BE2C (cell line): ENCODE data around the gene RNF151.

Experiments
- DNase-seq: peaks from one replicate; pipeline ENCODE4 v3.0.0-alpha.2; 2020
- H3K27me3 ChIP-seq: fragments of 250-450 bp; sonication (Bioruptor Pico); 2 replicates; pipeline ENCODE4 v1.5.1; 2020; ENCODE audit warnings: mild to moderate bottlenecking
- H3K36me3 ChIP-seq: fragments of 250-450 bp; sonication (Bioruptor Pico); 2 replicates; pipeline ENCODE4 v1.5.1; 2020; ENCODE audit warnings: mild to moderate bottlenecking
- H3K4me1 ChIP-seq: fragments of 250-450 bp; sonication (Bioruptor Pico); 2 replicates; pipeline ENCODE4 v1.5.1; 2020
- H3K4me3 ChIP-seq: 2 replicates; pipeline ENCODE4 v1.5.1; 2011; ENCODE audit warnings: low read depth, low read length
- H3K9me3 ChIP-seq: fragments of 250-450 bp; sonication (Bioruptor Pico); 2 replicates; pipeline ENCODE4 v1.5.1; 2020
- CTCF ChIP-seq: IDR thresholded peaks from 2 replicates; pipeline ENCODE4 v1.5.1; 2012; ENCODE audit warnings: mild to moderate bottlenecking, low read depth, low read length

RNF151 gene

DNA sequence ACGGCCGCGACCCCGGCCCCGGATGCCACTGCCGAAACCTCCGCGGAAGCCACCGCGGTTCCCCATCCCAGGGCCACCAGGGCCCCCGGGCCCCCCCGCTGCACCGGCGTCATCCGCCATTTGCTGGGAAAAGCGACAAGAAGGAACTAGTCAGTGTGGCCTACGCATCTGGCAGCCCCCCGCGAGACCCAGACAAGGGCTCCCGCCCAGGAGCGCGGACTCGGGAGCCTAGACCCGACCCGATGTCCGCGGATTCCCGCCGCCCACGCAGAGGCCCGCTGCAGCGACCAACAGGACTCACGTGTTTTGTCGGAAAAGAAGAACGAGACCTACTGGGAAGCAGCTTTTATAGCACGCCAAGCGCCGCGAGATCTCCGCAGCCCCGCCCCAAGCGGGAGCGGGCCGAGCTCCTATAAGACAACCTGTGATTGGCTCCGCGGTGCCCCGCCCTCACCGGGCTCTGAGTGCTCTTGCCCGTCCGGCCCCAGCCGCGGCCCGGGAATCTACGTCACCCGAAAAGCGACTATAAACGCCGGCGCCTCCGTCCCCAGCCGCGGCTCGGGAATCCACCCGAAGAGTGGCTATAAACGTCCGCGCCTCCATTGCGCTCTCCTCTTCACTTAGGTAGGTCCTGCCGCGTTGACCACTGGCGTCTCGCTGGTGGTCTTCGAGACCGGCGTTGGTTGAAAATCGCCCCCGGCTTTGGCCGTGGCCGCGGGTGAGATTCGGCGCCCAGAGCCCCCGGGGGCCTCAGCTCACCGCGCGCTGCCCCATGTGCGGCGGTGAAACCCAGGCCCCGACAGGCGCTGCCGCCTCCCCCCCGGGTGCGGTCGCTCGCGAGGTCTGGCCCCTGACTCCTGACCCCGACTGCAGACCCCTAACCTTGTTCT lies 1.9 kb upstream of the RNF151 start, which contains the start of gene RPS2:
Gene RPS2 (minus strand): TSS at position 321 of the 890 bp plus-strand sequence. CDS start 201 bp downstream, at position 120.
- DNase-seq, result peak; percentile 100
- H3K36me3 ChIP-seq, result peaks cover 35% of the 10 kb centered on the region
- peak within 1 kb of the TSS; percentile 94 for H3K4me3 ChIP-seq
- no peaks in the 10 kb centered on the region for H3K27me3 ChIP-seq
- H3K4me1 ChIP-seq, result no peaks in the 10 kb centered on the region
- TF ChIP-seq CTCF, result no peak
- H3K9me3 ChIP-seq, result no peaks in the 10 kb centered on the region

GRCh38 chr16:1965396-1966001 lies 1.2 kb upstream of the RNF151 start:
- no peak for DNase-seq
- H3K36me3 ChIP-seq, result peaks cover 35% of the 10 kb centered on the region
- no peaks in the 10 kb centered on the region for H3K9me3 ChIP-seq
- H3K27me3 ChIP-seq, result no peaks in the 10 kb centered on the region
- H3K4me1 ChIP-seq, result no peaks in the 10 kb centered on the region
- no peak for TF ChIP-seq CTCF
- peak overlapping the region; percentile 94 for H3K4me3 ChIP-seq

DNA sequence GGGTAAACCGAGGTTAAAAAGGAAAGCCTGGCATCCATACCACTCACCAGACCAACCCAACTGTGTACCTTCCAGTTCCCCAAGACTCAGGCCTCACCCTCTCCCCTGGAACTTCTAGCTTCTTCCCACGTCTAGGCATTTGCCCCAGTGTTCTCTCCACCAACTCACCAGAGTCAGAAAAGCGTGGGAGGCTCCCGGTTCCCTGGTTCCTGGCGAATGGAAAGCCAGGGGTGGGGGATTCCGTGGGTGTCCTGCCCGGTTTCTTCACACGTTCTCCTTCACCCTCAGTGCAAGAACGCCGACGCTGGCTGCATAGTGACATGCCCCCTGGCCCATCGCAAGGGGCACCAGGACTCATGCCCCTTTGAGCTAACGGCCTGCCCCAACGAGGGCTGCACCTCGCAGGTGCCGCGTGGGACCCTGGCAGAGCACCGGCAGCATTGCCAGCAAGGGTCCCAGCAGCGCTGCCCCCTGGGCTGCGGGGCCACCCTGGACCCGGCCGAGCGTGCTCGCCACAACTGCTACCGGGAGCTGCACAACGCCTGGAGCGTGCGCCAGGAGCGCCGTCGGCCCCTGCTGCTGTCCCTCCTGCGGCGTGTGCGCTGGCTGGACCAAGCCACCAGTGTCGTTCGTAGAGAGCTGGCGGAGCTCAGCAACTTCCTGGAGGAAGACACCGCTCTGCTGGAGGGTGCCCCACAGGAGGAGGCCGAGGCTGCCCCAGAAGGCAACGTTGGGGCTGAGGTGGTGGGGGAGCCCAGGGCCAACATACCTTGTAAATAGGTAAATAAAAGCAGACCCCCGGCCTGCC lies 1.7 kb downstream of the RNF151 start:
- Histone ChIP-seq H3K4me1 (no peaks in the 10 kb centered on the region), H3K4me3 (no peak overlapping the region), H3K36me3 (peaks cover 11% of the 10 kb centered on the region), H3K9me3 (no peaks in the 10 kb centered on the region), H3K27me3 (no peaks in the 10 kb centered on the region)
- no peak for TF ChIP-seq CTCF
- no peak for DNase-seq

DNA sequence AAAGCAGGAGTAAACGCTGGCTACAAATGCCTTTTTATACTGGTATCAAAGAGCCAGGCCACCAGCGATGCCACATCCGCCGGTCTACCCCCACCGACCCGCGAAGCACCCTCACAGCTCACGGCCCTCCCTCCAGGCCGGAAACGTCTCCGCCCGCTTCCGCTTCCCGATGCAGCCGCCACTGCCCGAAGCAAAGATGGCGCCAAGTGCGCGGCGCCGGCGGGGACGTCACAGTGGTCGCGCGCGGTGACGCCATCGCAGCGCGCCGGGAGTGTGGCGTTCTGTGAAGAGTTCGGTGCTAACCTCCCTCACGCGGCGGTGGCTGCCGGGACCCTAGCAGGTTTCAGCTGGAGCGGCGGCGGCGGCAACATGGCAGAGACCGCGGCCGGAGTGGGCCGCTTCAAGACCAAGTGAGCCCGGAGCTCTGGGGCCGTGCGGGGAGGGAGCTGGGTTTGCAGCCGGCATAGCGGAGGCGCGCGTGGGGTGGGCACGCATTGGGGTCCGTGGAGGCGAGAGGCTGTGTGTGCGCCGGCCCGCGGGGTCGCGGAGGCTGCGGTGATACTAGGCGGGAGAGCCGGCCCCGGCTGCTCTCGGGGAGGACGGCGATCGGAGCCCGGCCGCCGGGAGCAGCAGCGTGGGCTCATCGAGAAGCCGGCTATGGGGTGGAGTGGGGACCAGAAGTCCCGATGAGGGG lies 5.3 kb downstream of the RNF151 start, which contains the start of gene TBL3:
Gene TBL3 (plus strand): TSS at position 258 of the 694 bp plus-strand sequence. CDS start 112 bp downstream, at position 370.
- H3K27me3 ChIP-seq, result no peaks in the 10 kb centered on the region
- DNase-seq, result peak; percentile 96
- peaks cover 32% of the 10 kb centered on the region for H3K36me3 ChIP-seq
- H3K4me3 ChIP-seq, result peak within 1 kb of the TSS; percentile 93
- H3K9me3 ChIP-seq, result no peaks in the 10 kb centered on the region
- no peak for TF ChIP-seq CTCF
- H3K4me1 ChIP-seq, result no peaks in the 10 kb centered on the region

GRCh38 chr16:1972490-1972877 lies 5.8 kb downstream of the RNF151 start:
- Histone ChIP-seq H3K4me3 (peak overlapping the region; percentile 93), H3K36me3 (peaks cover 34% of the 10 kb centered on the region), H3K4me1 (no peaks in the 10 kb centered on the region), H3K9me3 (no peaks in the 10 kb centered on the region), H3K27me3 (no peaks in the 10 kb centered on the region)
- DNase-seq, result peak; percentile 24
- TF ChIP-seq CTCF, result no peak
